GM19324 (cell line): ENCODE data around the gene SORCS2.

Source experiments
- ATAC-seq: cut with Tn5 transposase; IDR thresholded peaks from one replicate; pipeline ENCODE4 v1.9.1; 2021; ENCODE audit warnings: mild to moderate bottlenecking, moderate library complexity; ENCODE audit not compliant: unreplicated experiment, low FRiP score

SORCS2 gene

DNA sequence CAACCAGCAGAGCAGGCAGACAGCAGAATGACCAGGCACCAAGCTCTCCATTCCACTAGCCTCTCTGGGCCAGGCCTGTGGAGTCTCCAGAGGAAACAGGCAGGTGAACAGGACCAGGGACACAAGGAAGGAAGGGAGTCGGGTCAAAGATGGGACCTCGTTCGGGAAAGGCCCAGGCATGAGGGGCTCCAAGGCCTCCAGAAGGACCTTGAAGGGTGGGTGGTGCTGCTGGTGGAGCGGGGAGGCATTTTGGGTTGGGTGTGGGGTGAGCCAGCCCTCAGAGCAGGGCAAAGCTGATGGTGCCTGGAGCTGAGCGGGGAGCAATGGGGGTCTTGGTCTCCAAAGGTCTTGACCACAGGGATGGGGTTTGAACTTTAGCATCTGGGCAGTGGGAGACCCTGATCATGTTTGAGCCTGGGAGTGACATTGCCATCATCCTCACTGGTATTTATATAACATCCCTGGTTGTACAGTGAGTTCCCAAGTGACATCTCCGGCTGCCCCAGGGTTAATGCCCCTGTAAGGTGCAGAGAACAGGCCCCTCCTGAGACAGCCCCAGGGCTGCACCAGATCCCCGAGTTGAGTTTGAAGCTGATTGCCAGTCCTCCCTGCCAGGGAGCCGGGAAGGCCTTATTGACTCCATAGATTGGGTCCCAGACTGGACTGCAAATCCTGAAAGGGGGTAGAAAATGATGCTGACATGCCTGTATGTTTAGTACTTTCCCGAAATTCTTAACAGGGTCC lies 189.7 kb downstream of the SORCS2 start:
- no peak for ATAC-seq

DNA sequence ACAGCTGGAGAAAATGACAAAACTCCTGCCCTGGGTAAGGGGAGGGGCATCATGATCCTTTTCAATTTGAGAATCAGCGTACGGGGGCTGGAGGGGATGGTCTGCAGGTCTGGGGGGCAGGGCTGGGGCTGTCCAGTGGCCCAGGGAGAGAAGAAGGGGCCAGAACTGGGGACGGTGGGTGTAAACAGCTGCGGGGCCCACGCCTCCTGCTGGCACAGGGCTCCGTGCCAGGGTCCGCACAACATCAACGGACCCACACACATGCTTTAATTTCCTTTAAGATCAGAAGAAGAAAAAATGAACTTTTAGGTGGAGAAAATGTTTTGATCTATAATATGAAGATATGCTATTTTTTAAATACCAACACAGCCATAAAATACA lies 190.3 kb downstream of the SORCS2 start:
- no peak for ATAC-seq

DNA sequence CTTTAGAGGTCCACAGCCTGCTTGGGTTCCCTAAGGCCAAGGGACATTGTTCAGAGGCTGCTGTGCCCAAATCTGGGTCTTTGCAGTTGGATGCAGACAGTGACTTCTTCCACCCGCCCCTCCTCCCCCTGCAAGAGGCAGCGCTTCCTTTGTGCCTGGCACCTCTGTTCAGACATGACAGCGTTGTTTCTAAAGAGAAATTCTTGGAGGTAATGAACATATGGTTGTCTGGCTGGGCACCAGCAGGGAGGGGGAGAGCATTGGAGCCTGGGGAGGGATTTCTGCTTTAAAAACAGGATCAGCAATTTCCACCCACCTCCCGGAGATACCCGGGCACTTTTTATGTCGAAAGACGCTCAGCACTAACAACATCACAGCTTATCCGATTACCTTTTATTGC lies 190.9 kb downstream of the SORCS2 start:
- no peak for ATAC-seq

DNA sequence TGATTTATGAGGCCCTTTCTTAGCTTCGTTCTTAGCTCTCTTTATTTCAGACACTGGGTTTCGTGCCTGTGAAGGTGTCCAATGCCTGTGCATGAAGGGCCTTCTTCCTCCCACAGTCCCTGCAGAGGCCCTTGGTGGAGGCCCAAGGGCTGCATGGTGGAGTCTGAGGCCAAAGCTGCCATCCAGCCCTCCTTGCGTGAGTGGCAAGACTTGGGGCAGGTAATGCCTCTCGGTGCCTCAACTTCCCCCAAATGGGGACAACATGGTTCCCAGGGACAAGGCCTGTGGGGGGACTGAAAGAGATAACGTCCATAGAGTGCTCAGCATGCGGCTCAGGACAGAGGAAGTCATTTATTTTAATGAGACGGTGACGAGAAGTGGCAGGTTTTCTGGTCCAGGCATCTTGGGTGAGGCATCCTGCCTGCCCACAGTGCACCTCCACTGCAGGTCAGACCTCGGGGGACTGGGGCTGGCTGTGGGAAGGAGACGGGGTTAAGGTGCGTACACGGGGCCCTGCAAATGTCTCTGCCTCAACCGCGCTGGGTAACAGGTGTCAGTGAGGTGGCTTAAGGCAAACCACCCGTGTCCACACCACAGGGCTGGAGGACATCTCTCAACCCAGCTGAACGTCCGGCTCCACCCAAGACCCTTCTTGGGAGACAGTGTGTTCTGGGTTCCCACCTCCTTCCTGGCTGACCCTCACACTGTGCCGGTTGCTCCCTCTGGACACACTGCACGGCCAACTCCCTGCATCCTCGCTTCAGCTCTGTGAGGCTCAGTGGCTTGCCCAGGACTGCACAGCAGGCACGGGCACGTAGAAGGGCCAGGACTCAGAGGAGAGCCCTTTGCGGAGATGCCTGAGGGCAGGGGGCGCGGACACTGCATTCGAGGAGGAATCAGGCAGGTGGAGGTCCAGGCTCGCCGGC lies 191.9 kb downstream of the SORCS2 start:
- ATAC-seq = no peak

DNA sequence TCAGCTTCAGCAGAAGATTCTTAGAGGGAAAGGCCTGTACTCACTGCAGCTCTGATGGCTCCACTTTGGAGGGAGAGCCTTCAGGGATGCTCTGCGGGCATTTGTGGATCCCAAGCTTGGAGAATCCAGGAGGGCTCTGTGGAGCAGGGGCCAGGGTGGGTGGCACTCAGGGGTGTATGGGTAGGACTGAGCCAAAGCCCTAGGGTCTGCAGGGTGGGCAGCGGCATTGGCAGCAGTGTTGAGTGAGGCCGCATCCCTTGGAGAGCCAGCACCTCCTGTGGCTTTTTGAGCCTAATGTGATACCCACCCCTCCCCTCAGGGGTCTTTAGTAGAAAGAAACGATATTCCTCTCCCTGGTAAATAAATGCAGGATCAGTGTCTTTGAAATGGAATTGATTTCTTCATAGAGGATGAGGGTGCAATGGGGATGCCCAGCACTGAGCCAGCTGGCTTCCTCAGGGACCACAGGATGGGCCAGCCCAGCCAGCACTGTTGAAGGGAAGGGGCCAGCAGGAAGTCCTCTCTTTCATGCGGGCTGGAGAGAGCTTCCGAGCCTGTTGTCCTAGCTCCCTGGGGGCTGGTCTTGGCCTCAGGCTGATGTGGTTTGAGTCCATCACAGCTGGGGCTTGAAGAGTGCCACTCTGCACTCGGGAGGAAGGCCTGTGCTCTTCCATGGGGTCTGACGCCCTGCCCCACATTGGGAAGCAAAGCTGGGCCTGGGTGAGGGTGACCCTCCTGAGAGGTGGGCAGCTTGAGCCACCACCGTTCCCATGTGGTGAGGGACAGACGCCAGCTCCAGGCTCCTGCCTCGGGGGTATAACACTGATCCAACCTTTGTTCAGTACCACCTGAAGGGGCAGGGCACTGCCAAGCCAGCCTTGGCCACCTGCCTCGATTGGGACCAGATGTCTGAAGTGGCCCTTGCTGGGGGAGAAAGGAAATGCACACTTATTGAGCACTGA lies 192.9 kb downstream of the SORCS2 start:
- no peak for ATAC-seq

DNA sequence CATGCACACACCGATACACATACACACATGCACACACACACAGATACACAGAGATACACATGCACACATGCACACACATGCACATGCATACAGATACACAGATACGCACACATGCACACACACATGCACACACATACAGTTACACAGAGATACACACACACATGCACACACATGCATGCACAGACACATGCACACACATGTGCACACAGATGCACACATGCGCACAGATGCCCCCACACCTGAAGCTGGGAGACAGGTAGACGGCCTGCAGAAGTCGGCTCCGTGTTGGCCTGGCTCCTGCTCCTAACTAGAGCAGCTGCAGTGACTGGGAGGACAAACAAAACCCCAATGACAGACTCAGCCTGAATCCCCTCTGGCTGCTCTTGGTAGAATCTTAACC lies 195.6 kb downstream of the SORCS2 start:
- no peak for ATAC-seq

DNA sequence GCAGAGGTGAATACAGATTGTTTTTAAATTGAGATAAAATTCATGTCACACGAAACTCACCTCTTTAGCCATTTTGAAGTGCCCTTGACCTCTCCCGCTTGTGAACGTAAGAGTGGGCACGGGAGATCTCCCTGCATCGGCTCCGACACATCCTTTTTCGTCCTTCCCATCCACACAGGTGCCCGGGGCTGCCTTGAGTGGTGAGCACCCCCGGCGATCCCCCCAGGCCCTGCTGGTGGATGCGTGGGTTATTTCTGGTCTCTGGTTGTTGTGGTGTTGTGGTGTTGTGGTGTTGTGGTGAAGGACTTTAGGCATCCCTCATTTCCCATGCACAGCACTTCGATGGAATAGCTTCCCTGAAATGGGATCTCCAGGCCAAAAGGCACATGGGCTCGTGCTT lies 196.3 kb downstream of the SORCS2 start:
- no peak for ATAC-seq

DNA sequence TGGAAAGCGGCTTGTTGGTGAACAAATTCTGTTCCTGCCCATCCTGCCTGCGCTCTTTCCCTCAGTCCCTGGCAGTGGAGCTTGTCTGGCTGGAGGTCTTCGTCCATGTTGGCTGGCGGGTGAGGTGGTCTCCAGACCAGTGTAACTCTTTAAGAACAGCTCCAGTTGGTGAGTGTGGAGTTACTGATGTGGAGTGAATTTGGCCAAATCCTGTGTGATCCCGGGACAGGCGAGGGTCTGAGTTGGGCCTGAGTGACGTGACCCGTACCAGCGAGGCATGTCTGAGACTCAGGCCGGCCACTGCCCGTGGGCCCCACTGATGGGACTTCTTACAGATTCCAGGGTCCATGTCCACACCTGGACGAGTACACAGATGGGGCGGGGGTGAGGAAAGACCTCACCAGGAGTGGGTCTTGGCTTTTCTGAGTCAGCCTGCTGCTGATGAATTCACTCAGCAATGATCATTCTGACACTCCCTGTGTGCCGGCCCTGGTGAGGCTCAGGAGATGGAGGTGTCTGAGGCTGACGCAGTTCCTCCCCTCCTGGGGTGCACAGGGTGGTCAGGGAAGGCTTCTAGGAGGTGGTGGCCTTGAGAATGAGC lies 196.9 kb downstream of the SORCS2 start:
- ATAC-seq = no peak

DNA sequence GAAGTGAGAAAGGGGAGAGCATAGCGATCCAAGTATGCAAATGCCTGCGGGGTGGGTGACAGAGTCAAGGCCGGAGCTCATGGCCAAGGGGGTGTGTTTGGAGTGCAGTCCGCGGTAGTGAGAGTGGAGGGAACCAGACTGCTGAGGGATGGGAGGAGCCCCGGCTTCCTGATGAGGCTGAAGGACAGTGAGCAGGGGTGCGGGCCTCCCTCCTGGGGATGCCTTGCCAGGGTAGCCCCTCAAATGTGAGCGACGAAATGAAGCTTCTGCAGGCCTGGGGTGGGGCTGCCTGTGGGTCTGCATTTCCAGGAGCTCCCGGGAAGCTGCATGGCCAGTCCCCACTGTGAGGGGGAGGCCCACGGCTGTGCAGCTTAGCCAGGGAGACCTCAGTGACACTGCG lies 197.4 kb downstream of the SORCS2 start:
- ATAC-seq = no peak

DNA sequence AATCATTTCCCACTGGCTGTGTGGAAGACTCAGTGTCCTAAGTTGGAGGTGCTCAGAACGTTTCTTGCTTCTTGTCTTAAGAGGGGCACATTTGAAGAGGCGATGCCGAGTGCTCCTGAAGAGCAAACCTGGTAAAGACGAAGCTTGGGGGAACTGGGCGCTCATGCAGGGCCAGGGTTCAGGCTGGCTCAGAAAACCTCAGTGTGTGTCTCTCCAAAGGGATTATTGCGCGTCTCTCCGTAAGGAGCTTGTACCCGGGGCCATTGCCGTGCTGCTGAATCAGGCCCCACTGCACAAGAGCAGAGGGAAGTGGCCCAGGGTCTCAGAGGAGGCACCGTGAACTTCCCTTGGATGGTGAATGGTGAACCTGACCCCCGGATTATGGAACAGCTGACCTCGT lies 198.0 kb downstream of the SORCS2 start:
- ATAC-seq = no peak

DNA sequence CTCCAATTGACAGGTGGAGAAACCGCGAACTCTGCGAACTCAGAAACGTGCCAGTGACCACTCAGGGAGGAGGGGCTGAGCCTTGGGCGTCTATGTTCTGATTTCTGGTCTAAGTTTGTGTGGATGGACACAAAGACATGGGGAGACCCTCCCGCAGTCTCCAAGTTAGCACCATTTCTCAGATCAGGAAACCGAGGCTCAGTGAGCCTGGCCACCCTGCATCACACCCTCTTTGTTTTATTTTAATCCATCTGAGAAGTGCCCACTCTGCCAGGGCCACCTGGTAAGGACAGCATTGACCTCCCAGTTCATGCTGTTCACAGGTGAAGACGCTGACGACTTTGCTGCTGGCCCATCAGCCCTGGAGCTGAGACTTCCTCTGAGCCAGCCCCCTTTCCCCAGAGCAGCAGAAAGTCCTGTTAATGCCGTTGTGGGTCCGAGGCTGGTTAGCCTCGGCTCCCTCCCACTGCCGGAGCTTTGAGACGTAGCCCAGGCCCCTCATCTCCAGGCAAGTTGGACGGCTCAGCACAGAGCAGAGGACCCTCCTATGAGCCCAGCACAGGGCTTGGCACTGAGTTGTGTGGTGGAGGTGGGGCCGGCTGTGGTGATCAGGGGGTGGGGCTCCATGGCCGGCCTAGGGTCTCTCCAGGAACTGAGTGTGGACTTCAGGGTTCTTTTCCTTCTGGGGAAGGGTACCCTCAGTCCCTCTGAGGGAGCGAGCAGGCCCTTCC lies 198.7 kb downstream of the SORCS2 start:
- ATAC-seq = no peak

DNA sequence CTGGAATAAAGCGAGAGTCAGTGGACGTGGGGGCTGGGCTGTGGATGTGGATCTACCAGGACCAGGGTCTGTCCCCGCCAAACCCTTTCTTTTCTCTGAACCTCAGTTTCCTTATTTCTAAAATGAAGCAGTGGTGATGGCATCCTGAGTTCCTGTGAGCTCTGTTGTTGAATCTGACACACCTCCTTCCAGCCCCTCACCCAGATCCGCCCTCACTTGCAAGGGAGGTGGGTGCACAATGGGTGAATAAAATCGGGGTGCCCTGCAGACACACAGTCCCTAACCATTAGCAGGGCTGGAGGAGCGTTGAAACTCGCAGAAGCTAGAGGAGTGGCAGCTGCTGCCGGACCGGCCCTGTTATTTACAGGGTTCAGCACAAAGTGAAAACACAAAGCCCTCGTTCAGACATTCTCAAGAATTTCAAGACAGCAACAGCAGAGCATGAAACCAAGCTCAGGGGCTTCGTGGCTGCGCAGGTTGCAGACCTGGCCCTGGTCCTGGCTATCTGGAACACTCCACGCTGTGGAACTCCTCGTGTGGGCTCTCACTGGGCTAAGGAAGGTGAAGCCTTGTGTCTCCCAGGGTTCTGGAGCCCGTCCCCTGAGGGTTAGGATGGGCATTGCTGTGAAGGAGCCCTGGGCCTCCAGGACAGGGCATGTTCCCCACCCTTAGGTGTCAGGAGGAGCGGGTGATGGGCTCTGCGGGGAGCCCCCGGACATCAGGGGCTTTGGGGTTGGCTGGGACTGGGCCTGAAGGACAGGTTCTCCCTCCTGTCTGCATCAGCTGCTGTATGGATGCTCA lies 199.5 kb downstream of the SORCS2 start:
- no peak for ATAC-seq

DNA sequence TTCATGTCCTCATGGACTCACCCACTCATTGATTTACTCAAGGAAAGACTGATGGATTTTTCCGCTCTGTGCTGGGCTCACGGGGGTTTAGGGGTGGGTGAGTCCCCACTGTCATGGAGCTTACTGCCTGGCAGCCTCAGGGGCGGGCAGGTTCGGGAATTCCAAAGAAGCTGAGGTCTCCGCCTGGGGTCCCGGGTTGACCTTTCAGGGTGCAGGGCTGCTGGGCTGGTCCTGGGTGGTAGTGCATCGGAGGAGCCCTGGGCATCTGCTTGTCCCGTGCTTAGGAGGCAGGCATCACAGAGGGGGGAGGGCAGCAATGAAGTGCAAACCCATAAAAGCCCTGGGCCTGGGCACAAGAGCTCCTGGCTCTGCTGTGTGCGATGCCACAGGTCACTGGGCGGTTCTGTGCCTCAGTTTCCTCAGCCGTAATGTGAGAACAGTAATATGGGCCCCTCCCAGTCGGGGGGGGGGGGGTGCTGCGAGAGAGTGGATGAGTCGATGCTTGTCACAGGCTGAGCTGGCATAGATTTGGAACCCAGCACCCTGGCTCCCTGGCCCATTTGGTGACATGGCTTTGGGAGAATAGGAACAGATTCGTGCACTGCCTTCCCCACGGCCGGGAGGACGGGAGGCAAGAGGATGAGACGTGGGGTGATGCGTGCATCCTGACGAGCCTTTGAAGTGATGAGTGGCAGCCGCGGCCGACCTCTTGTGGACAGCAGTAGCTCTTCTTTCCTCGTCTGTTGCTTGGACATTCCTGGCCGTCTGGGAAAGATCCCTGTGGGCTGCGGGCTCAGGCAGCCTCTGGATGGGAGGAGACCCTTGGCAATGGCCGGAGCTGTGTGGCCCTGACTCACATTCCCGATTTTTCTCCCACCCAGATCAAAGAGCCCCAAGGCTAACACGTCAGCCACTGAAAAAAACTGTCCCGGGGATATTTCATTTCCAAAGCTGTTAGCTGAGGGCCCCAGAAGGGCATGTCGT lies 200.4 kb downstream of the SORCS2 start:
- ATAC-seq = no peak

DNA sequence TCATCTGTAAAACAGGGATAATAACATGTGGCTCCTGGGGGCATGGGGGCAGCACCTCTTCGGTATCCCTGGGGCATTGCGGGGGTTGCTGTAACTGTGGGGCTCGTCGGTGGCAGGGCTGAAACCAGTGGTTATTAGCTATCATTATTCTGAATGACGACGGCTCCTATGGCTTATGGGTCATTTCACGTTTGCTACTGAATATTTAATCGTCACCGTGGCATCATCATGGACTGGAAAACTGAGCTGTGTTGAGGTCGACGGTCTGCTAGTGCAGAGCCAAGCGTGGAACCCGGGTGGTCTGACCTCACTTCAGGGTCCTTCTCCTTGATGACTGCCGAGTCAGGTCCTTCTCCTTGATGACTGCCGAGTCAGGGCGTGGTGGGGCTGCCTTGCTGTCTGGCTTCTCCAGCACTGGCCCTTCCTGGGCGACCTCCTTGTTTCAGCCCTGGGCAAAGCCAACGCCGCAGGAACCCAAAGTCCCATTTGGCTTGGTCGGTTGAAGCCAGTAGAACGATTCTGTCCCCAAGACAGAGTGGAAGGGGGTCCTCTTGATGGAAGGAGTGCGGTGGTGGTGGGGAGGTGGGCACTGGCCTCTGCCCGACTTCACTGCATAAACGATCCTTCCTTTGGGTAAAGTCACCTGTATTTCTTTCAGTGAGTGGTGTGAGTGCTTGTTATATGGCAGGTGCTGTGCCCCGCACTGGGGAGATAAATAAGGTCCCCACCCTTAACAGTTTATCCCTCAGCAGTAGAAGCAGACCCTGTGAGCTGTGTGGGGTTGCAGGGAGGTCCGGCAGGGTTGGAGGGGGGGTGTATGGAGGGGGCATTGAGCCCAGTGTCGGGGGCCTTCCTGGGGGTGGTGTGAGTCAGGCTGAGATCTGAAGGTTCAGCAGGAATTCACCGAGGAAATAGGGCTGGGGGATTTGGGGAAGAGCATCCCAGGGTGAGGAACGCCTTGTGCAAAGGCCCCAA lies 201.6 kb downstream of the SORCS2 start:
- no peak for ATAC-seq

DNA sequence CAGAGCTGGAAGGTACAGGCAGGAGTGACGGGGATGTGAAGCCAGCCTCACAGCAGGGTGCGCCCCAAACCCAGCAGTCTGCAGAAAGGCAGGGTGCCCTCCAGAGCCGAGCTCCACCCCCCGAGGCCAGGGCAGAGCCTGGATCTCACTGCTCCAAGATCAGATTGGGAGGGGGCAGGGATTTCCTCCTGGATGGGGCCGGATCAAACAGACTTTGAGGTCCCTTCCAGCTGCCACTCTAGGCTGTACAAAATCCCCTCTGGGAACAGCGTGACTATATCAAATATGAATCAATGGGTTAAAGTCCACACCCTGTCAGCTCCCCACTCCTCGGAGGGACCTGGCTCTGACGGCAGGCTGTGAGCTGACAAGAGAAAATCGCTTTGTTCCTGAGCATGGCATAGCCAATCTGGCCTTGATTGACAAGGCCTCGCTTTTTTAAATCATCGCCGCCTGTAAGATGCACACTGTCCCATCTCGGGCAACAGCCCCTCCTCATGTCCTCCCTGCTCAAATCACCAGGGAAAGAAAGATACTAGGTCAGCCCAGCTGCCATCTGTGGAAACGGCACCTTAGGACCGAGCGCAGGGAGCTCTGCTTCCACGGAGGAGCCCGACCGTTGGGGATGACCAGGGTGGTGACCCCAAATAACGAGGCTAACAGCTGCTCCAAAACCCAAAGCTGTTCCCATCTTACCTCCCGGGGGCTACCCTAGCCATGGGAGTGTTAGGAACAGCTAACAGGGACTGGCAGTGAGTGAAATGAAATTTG lies 202.5 kb downstream of the SORCS2 start:
- no peak for ATAC-seq

DNA sequence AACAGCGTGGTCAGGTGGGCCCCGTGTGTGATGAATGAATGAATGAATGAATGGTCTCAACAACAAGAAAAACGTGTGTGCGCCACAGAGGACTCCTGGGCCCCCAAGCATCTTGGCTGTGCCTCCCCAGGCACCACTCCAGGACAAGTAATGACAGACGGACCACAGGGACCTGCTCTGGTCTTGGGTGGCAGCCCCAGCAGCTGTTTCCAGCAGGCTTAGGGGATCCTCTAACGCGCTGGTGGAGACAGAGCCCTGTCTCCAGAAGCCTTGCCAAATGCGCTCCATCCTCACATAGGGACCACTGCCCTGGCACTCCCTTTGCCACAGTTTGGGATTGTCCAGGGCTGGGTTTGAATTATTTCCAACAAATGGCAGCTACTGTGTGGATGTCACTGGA lies 203.3 kb downstream of the SORCS2 start:
- no peak for ATAC-seq
